ENCODE measurements around the gene DMBX1. TPM values are rescaled to one million over a fixed set of nuclear protein-coding genes. Genes with fewer than 3 reads are reported as not detected.

The DMBX1 gene
- total RNA-seq, 4 donors from 2014 or later, result not detected

GRCh38 chr1:46522184-46522968, 32.7 kb downstream of the DMBX1 start:
- Histone ChIP-seq H3K36me3 (no peaks in the 10 kb centered on the region), H3K27ac (replicated peaks in 1 of 4) (no peak overlapping the region), H3K27me3 (peaks cover 0 to 63% (median 0%) of the 10 kb centered on the region in 4 donors), H3K4me3 (no peak overlapping the region), H3K4me1 (peaks cover 0 to 8% (median 2%) of the 10 kb centered on the region in 4 donors), H3K9me3 (no peaks in the 10 kb centered on the region)
- no peak for DNase-seq (ENCODE audit: extremely low spot score)
- WGBS, result 33% methylated on average over 7 of the region's 16 CpGs
- TF ChIP-seq POLR2AphosphoS5 (IDR thresholded peaks at IDR 0.05), result no peak
- TF ChIP-seq EP300 (IDR thresholded peaks at IDR 0.05), result no peak
- no peak for TF ChIP-seq POLR2A (IDR thresholded peaks at IDR 0.05; ENCODE audit: low read depth)
- TF ChIP-seq, protein P1, sequence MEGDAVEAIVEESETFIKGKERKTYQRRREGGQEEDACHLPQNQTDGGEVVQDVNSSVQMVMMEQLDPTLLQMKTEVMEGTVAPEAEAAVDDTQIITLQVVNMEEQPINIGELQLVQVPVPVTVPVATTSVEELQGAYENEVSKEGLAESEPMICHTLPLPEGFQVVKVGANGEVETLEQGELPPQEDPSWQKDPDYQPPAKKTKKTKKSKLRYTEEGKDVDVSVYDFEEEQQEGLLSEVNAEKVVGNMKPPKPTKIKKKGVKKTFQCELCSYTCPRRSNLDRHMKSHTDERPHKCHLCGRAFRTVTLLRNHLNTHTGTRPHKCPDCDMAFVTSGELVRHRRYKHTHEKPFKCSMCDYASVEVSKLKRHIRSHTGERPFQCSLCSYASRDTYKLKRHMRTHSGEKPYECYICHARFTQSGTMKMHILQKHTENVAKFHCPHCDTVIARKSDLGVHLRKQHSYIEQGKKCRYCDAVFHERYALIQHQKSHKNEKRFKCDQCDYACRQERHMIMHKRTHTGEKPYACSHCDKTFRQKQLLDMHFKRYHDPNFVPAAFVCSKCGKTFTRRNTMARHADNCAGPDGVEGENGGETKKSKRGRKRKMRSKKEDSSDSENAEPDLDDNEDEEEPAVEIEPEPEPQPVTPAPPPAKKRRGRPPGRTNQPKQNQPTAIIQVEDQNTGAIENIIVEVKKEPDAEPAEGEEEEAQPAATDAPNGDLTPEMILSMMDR (IDR thresholded peaks at IDR 0.05), result no peak
- intact Hi-C loops (cut with DNase I), result no loop called here

DNA sequence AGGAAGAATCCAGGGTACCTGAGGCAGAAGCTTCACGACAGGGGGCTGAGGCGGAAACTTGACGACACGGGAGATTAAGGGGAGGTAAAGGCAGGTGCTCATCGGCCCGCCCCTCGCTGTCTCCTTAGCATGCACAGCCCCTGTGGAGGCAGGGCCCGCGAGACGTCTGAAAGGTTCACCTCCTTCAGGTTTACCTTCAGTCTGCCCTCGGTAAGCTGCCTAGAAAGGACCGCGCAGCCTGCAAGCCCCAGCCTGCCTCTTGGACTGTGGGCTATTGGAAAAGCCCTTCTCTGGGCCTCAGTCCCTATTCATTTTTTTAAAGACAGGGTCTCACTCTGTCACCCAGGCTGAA, 33.3 kb downstream of the DMBX1 start:
- no peaks in the 10 kb centered on the region for H3K36me3 ChIP-seq
- H3K4me3 ChIP-seq, result no peak overlapping the region
- no peak overlapping the region for H3K27ac ChIP-seq (replicated peaks in 1 of 4)
- H3K4me1 ChIP-seq, result peaks cover 0 to 12% (median 2%) of the 10 kb centered on the region in 4 donors
- no peak for DNase-seq (ENCODE audit: extremely low spot score)
- H3K9me3 ChIP-seq, result no peaks in the 10 kb centered on the region
- TF ChIP-seq, protein P1 (IDR thresholded peaks at IDR 0.05), result no peak
- TF ChIP-seq POLR2AphosphoS5 (IDR thresholded peaks at IDR 0.05) (no peak), POLR2A (IDR thresholded peaks at IDR 0.05; ENCODE audit: low read depth) (no peak), EP300 (IDR thresholded peaks at IDR 0.05) (no peak)
- intact Hi-C loops (cut with DNase I), result no loop called here
- WGBS, result 79% methylated on average over 8 of the region's 13 CpGs
- peaks cover 0 to 61% (median 0%) of the 10 kb centered on the region in 4 donors for H3K27me3 ChIP-seq

- no peaks in the 10 kb centered on the region for H3K9me3 ChIP-seq
- peaks cover 0 to 14% (median 2%) of the 10 kb centered on the region in 4 donors for H3K4me1 ChIP-seq
- H3K36me3 ChIP-seq, result no peaks in the 10 kb centered on the region
- intact Hi-C loops (cut with DNase I), result no loop called here
- H3K4me3 ChIP-seq, result no peak overlapping the region
- no peak for DNase-seq (ENCODE audit: extremely low spot score)
- TF ChIP-seq POLR2AphosphoS5 (IDR thresholded peaks at IDR 0.05), result no peak
- TF ChIP-seq POLR2A (IDR thresholded peaks at IDR 0.05; ENCODE audit: low read depth), result no peak
- no peak for TF ChIP-seq EP300 (IDR thresholded peaks at IDR 0.05)
- H3K27ac ChIP-seq (replicated peaks in 1 of 4), result no peak overlapping the region
- H3K27me3 ChIP-seq, result peaks cover 0 to 58% (median 0%) of the 10 kb centered on the region in 4 donors
- WGBS, result 97% methylated on average over 11 of the region's 11 CpGs
These were observed 34.1 kb downstream of the DMBX1 start for GRCh38 chr1:46523496-46524353.

GRCh38 chr1:46524843-46525242, 35.2 kb downstream of the DMBX1 start:
- no peaks in the 10 kb centered on the region for H3K36me3 ChIP-seq
- no peaks in the 10 kb centered on the region for H3K9me3 ChIP-seq
- H3K4me1 ChIP-seq, result peaks cover 0 to 14% (median 2%) of the 10 kb centered on the region in 4 donors
- no peak for DNase-seq (ENCODE audit: extremely low spot score)
- WGBS, result 86% methylated on average over 5 of the region's 5 CpGs
- TF ChIP-seq POLR2A (IDR thresholded peaks at IDR 0.05; ENCODE audit: low read depth) (no peak), EP300 (IDR thresholded peaks at IDR 0.05) (no peak)
- peaks cover 0 to 54% (median 0%) of the 10 kb centered on the region in 4 donors for H3K27me3 ChIP-seq
- H3K4me3 ChIP-seq, result no peak overlapping the region
- intact Hi-C loops (cut with DNase I), result no loop called here
- H3K27ac ChIP-seq (replicated peaks in 1 of 4), result no peak overlapping the region

- 75% methylated on average over 10 of the region's 13 CpGs for WGBS
- TF ChIP-seq, protein P1 (IDR thresholded peaks at IDR 0.05), result no peak
- no peak for TF ChIP-seq POLR2AphosphoS5 (IDR thresholded peaks at IDR 0.05)
- no peak for TF ChIP-seq POLR2A (IDR thresholded peaks at IDR 0.05; ENCODE audit: low read depth)
- TF ChIP-seq EP300 (IDR thresholded peaks at IDR 0.05), result no peak
- H3K4me1 ChIP-seq, result peaks cover 0 to 14% (median 2%) of the 10 kb centered on the region in 4 donors
- no peaks in the 10 kb centered on the region for H3K9me3 ChIP-seq
- intact Hi-C loops (cut with DNase I), result no loop called here
- H3K27ac ChIP-seq (replicated peaks in 1 of 4), result no peak overlapping the region
- H3K36me3 ChIP-seq, result no peaks in the 10 kb centered on the region
- peaks cover 0 to 52% (median 0%) of the 10 kb centered on the region in 4 donors for H3K27me3 ChIP-seq
- no peak overlapping the region for H3K4me3 ChIP-seq
- no peak for DNase-seq (ENCODE audit: extremely low spot score)
These were observed 35.8 kb downstream of the DMBX1 start for GRCh38 chr1:46525253-46525983.
